Measurements from ENCODE around the gene CNPY1.

- TF ChIP-seq, protein P1, sequence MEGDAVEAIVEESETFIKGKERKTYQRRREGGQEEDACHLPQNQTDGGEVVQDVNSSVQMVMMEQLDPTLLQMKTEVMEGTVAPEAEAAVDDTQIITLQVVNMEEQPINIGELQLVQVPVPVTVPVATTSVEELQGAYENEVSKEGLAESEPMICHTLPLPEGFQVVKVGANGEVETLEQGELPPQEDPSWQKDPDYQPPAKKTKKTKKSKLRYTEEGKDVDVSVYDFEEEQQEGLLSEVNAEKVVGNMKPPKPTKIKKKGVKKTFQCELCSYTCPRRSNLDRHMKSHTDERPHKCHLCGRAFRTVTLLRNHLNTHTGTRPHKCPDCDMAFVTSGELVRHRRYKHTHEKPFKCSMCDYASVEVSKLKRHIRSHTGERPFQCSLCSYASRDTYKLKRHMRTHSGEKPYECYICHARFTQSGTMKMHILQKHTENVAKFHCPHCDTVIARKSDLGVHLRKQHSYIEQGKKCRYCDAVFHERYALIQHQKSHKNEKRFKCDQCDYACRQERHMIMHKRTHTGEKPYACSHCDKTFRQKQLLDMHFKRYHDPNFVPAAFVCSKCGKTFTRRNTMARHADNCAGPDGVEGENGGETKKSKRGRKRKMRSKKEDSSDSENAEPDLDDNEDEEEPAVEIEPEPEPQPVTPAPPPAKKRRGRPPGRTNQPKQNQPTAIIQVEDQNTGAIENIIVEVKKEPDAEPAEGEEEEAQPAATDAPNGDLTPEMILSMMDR (IDR thresholded peaks at IDR 0.05): no peak
- no peak for TF ChIP-seq POLR2AphosphoS5 (IDR thresholded peaks at IDR 0.05)
Measured at GRCh38 chr7:155549226-155549625, 2.9 kb upstream of the CNPY1 start.

Measured in suprapubic skin (tissue), 3 donors.